ENCODE measurements around the gene ITGA2. TPM values are rescaled to one million over a fixed set of nuclear protein-coding genes. Genes with fewer than 3 reads are reported as not detected.

The ITGA2 gene
- 19.0 and 30.1 TPM in 2 replicates for total RNA-seq

DNA sequence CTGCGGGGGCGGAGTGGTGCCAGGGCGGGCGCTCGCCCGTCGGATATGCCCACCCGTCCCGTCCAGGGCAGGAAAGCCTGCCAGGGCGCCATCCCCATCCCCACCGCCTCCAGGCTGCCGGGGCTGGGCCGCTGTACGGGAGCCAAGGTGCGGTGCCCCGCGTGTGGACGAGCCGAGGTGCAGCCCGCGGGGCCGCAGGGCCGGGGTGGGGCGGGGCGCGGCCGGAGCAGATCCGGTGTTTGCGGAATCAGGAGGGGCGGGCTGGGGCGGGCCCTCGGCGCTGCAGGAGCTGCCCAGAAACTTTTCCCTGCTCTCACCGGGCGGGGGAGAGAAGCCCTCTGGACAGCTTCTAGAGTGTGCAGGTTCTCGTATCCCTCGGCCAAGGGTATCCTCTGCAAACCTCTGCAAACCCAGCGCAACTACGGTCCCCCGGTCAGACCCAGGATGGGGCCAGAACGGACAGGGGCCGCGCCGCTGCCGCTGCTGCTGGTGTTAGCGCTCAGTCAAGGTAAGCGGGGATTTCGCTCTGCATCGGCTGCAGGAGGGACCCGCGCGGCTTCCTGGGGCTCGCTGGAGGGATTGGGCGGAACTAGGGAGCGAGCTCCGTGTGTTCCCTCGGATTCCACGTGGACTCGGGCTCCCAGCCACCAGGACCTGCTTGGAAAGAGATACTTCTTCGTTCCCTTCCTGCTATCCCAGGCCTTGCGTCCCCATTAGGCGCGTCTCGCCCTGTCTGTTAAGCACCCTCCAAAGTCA, at the start of gene ITGA2:
Gene ITGA2, plus strand, starts transcription at position 328 of the 756 bp plus-strand sequence. Its CDS starts 117 bp downstream, at position 445.

GRCh38 chr5:53109443-53110127, 120.4 kb downstream of the ITGA2 start, which contains the start of gene MOCS2:
TSS of gene MOCS2 (minus strand) at chr5:53109757. CDS start at chr5:53107174, 2,583 bp downstream.

Other genes with a start within 250 kb of the ITGA2 start
- 4.0 and 11.5 TPM in 2 replicates for gene ITGA1, start 201.4 kb upstream of the ITGA2 start, total RNA-seq
- gene PELO, start 201.4 kb upstream of the ITGA2 start, total RNA-seq, result 26.9 and 28.8 TPM in 2 replicates
- 51.6 and 56.0 TPM in 2 replicates for gene MOCS2, start 120.4 kb downstream of the ITGA2 start, total RNA-seq